GM10847 (cell line): ENCODE results near the gene SULT1A1.

Experiments
- POLR2A ChIP-seq: IDR thresholded peaks from 2 replicates; pipeline ENCODE4 v1.6.1; 2011; ENCODE audit not compliant: insufficient read length; ENCODE audit errors: extremely low read depth

Gene SULT1A1

GRCh38 chr16:28569968-28570752 is 39.7 kb downstream of the SULT1A1 start:
- TF ChIP-seq POLR2A, result no peak

GRCh38 chr16:28569021-28569420 is 40.8 kb downstream of the SULT1A1 start:
- no peak for TF ChIP-seq POLR2A

GRCh38 chr16:28567292-28567691 is 42.6 kb downstream of the SULT1A1 start:
- TF ChIP-seq POLR2A, result no peak

GRCh38 chr16:28563218-28563617 is 46.6 kb downstream of the SULT1A1 start:
- TF ChIP-seq POLR2A, result no peak

- no peak for TF ChIP-seq POLR2A
Measured at GRCh38 chr16:28562199-28562598, 47.6 kb downstream of the SULT1A1 start.

- no peak for TF ChIP-seq POLR2A
Measured at GRCh38 chr16:28561557-28562187, 48.2 kb downstream of the SULT1A1 start.

GRCh38 chr16:28558456-28558855 is 51.4 kb downstream of the SULT1A1 start:
- TF ChIP-seq POLR2A, result no peak

- TF ChIP-seq POLR2A, result no peak
Measured at GRCh38 chr16:28556914-28557320, 52.9 kb downstream of the SULT1A1 start.

- TF ChIP-seq POLR2A, result no peak
Measured at GRCh38 chr16:28555561-28555960, 54.3 kb downstream of the SULT1A1 start.
